Measurements from ENCODE around the gene THSD7B.

THSD7B gene

GRCh38 chr2:137165968-137166367 is 400.6 kb downstream of the THSD7B start:
- DNase-seq = no peak

- DNase-seq = no peak
Measured at GRCh38 chr2:137167651-137168050, 402.3 kb downstream of the THSD7B start.

GRCh38 chr2:137168552-137168951 is 403.2 kb downstream of the THSD7B start:
- no peak for DNase-seq

GRCh38 chr2:137172162-137172561 is 406.8 kb downstream of the THSD7B start:
- no peak for DNase-seq

GRCh38 chr2:137173463-137173862 is 408.1 kb downstream of the THSD7B start:
- no peak for DNase-seq

- DNase-seq = no peak
Measured at GRCh38 chr2:137175246-137175645, 409.9 kb downstream of the THSD7B start.

GRCh38 chr2:137178951-137179377 is 413.6 kb downstream of the THSD7B start:
- no peak for DNase-seq

GRCh38 chr2:137179542-137179941 is 414.2 kb downstream of the THSD7B start:
- no peak for DNase-seq

- DNase-seq = no peak
Measured at GRCh38 chr2:137180012-137180411, 414.7 kb downstream of the THSD7B start.

- no peak for DNase-seq
Measured at GRCh38 chr2:137181370-137181769, 416.0 kb downstream of the THSD7B start.

- DNase-seq = no peak
Measured at GRCh38 chr2:137182071-137182470, 416.7 kb downstream of the THSD7B start.

- no peak for DNase-seq
Measured at GRCh38 chr2:137183206-137183898, 418.0 kb downstream of the THSD7B start.

- no peak for DNase-seq
Measured at GRCh38 chr2:137185378-137186078, 420.2 kb downstream of the THSD7B start.

GRCh38 chr2:137187216-137187615 is 421.9 kb downstream of the THSD7B start:
- no peak for DNase-seq

GRCh38 chr2:137190411-137191195 is 425.3 kb downstream of the THSD7B start:
- peak; percentile 16 for DNase-seq

- no peak for DNase-seq
Measured at GRCh38 chr2:137192366-137193310, 427.3 kb downstream of the THSD7B start.

- DNase-seq = no peak
Measured at GRCh38 chr2:137193401-137193800, 428.1 kb downstream of the THSD7B start.

GRCh38 chr2:137194111-137194510 is 428.8 kb downstream of the THSD7B start:
- DNase-seq = no peak

GRCh38 chr2:137199751-137200150 is 434.4 kb downstream of the THSD7B start:
- no peak for DNase-seq

GRCh38 chr2:137202318-137202717 is 437.0 kb downstream of the THSD7B start:
- DNase-seq = no peak

- DNase-seq = no peak
Measured at GRCh38 chr2:137205324-137205723, 440.0 kb downstream of the THSD7B start.

- no peak for DNase-seq
Measured at GRCh38 chr2:137206069-137206468, 440.7 kb downstream of the THSD7B start.

GRCh38 chr2:137207030-137207429 is 441.7 kb downstream of the THSD7B start:
- no peak for DNase-seq

Data from T1000 (cell line).